ENCODE measurements around the gene ZNF683.

ZNF683 gene

DNA sequence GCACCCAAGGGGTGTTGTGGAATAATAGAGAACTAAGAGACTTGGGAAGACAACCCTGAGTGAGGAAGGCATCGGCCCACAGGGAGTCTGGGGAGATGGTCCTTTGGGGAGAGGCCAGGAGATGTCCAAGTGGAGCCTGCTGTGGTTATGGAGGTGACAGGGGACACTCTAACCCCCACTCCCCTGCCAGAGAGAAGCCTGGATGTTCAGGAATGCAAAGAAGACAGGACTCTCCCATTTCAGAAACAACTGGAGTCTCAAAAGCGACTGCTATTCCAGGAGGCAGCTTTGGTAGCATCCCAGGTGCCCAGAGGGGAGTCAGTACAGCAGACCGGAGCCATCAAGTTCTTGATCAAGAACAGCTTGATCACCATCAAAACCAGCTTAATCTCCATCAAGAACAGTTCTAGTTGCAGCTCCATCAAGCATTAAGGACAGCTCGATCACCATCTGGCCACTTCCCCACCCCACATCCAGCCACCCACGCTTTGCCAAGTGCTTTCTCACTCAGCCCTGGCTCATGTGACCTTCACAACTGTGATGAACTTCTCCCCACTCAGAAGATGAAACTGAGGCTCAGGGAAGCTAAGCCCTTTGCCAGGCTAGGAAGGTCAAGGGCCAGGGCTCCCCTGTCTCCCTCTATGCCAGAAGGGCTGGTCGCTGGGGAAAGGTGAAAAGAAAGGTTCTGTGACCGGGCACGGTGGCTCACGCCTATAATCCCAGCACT is 54.0 kb downstream of the ZNF683 start:
- in situ Hi-C loops (cut with HindIII; ENCODE audit: low sequenced_read_pairs): no loop called here
- no peak for DNase-seq (ENCODE audit: low read depth, low spot score)
- TF ChIP-seq, protein P1, sequence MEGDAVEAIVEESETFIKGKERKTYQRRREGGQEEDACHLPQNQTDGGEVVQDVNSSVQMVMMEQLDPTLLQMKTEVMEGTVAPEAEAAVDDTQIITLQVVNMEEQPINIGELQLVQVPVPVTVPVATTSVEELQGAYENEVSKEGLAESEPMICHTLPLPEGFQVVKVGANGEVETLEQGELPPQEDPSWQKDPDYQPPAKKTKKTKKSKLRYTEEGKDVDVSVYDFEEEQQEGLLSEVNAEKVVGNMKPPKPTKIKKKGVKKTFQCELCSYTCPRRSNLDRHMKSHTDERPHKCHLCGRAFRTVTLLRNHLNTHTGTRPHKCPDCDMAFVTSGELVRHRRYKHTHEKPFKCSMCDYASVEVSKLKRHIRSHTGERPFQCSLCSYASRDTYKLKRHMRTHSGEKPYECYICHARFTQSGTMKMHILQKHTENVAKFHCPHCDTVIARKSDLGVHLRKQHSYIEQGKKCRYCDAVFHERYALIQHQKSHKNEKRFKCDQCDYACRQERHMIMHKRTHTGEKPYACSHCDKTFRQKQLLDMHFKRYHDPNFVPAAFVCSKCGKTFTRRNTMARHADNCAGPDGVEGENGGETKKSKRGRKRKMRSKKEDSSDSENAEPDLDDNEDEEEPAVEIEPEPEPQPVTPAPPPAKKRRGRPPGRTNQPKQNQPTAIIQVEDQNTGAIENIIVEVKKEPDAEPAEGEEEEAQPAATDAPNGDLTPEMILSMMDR (IDR thresholded peaks at IDR 0.05; ENCODE audit: low read depth, low read length): no peak
- no peak overlapping the region for H3K4me3 ChIP-seq (ENCODE audit: low read depth, low read length)

DNA sequence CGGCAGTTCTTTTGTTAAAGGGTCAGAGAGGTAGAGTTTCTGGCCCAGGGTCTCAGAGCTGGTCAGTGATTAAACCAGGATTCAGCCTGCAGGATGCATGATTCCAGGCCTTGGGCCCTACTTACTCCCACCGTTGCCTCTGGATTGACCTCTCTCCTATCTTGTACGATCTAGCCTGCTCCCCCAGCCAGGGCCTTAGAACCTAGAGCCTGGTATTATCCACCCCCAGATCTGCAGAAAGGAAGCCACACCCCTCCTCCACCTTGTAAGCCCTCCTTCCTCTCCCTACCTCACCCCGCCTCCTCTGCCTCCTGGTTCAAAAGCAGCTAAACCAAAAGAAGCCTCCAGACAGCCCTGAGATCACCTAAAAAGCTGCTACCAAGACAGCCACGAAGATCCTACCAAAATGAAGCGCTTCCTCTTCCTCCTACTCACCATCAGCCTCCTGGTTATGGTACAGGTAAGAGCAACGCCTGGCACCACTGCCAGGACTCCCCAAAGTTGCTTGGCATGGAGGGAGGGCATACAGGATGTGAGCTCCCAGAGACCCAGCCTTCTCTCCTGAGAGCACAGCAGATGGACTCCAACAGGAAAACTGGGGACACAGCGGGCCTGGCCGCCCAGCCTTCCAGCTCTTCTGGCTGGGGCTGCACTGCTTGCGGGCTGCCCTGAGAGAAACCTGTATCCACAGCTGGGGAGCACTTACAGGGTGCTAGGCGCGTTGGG is 54.8 kb downstream of the ZNF683 start, which contains the start of gene CD52:
Gene CD52, plus strand, starts transcription at position 347 of the 726 bp plus-strand sequence. Its CDS starts 60 bp downstream, at position 407.
- no peak within 1 kb of the TSS for H3K4me3 ChIP-seq (ENCODE audit: low read depth, low read length)
- no peak for DNase-seq (ENCODE audit: low read depth, low spot score)
- in situ Hi-C loops (cut with HindIII; ENCODE audit: low sequenced_read_pairs): no loop called here
- TF ChIP-seq, protein P1 (IDR thresholded peaks at IDR 0.05; ENCODE audit: low read depth, low read length): no peak

DNA sequence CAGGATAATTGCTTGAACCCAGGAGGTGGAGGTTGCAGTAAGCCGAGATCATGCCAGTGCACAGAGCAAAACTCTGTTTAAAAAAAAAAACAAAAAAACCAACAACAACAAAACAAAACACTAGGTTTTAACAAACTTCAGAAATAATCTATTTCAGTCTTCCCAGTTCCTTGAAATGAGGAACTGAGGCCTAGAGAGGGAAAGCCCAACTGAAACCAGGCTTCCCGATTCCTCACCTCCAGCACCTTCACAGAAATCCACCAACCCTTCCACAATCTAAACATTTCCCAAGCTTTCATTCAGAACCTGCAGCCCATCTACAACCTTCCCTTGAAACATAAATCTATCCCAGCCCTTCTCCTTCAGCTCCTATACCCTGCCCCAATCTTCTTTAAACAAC is 55.4 kb downstream of the ZNF683 start:
- in situ Hi-C loops (cut with HindIII; ENCODE audit: low sequenced_read_pairs): no loop called here
- no peak for DNase-seq (ENCODE audit: low read depth, low spot score)
- no peak overlapping the region for H3K4me3 ChIP-seq (ENCODE audit: low read depth, low read length)
- TF ChIP-seq, protein P1 (IDR thresholded peaks at IDR 0.05; ENCODE audit: low read depth, low read length): no peak

DNA sequence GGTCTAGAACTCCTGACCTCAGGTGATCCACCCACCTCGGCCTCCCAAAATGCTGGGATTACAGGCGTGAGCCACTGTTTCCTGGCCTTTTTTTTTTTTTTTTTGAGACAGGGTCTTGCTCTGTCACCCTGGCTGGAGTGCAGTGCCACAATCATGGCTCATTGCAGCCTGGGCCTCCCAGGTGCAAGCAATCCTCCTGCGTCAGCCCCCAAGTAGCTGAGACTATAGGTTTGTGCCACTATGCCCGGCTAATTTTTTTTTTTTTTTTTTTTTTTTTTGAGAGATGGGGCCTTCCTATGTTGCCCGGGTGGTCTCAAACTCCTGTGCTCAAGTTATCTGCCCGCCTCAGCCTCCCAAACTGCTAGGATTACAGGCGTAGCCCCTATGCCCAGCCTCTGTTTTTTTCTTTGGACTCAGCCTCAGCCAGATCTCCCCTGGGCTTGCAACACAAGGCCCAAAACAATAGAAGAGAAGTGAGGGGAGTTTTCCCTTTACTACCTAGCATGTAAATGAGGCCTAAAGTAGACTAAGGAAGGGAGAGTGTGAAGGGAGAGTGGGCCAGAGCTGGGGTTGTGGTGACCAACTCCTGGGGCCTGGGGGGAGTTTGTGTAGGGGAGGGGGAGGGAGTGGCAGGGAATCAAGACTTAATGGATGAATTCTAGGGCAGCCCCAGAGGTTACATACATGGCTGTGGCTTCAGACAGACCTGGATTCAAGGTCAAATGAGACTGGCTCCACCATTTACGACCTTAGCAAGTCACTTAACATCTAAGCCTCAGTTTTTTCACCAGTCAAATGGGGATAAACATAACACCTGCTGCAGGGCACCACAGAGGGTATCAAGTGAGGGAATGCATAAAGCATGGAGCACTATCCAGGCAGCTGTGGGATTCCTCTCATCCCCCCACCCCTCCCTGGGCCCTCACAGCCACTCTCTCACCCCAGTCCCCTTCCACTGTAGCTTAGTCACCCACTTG is 56.4 kb downstream of the ZNF683 start:
- DNase-seq (ENCODE audit: low read depth, low spot score): no peak
- H3K4me3 ChIP-seq (ENCODE audit: low read depth, low read length): no peak overlapping the region
- in situ Hi-C loops (cut with HindIII; ENCODE audit: low sequenced_read_pairs): no loop called here
- TF ChIP-seq, protein P1 (IDR thresholded peaks at IDR 0.05; ENCODE audit: low read depth, low read length): no peak

DNA sequence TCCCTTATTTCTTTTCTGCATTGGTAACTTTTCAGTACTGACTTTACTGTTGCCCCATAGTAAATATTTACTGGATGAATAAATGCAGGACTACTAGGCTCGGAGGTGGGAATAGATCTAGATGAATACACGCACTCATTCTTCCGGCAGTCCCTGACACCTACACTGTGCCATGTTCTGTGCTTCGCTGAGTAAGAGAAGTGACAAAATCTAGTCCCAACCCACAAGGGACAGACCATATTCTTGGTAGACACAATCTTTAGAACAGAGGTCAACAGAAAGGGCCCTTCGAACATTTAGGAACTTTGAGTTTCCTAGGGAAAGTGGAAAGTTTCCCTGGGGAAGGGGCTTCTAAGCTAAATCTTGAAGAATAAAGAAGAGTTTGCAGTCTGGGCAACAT is 58.0 kb downstream of the ZNF683 start:
- TF ChIP-seq, protein P1 (IDR thresholded peaks at IDR 0.05; ENCODE audit: low read depth, low read length): no peak
- no peak for DNase-seq (ENCODE audit: low read depth, low spot score)
- H3K4me3 ChIP-seq (ENCODE audit: low read depth, low read length): no peak overlapping the region
- in situ Hi-C loops (cut with HindIII; ENCODE audit: low sequenced_read_pairs): no loop called here

Data from astrocyte of the spinal cord (primary cell).